Caco-2 (cell line): ENCODE measurements around the gene DISP3. TPM values are rescaled to one million over a fixed set of nuclear protein-coding genes. Genes with fewer than 3 reads are reported as not detected.

Source experiments
- BruUV-seq: library from RNA; stranded (reverse); fragments of 400-500 nt; replicated peaks from 2 replicates; lab custom pipeline; 2021; lab: Mats Ljungman, UMichigan
- CTCF ChIA-PET: fragments of 300-600 bp; sonication (Branson Sonifier 250); formaldehyde crosslinking; loops from one replicate; lab custom pipeline; 2022; ENCODE audit warnings: antibody characterized with exemption; lab: Charles Lee
- POLR2A ChIA-PET: fragments of 300-600 bp; sonication (Branson Sonifier 250); formaldehyde crosslinking; loops from one replicate; lab custom pipeline; 2022; ENCODE audit warnings: antibody characterized with exemption; lab: Charles Lee
- DNase-seq, 2 experiments: peaks; one replicate each; pipeline versions ENCODE4 v3.0.0 to v3.0.0-alpha.2; 2020 to 2022
- H3K27me3 ChIP-seq: replicated peaks from 2 replicates; pipeline ENCODE4 v1.6.0; 2011; ENCODE audit warnings: low read length; ENCODE audit not compliant: control insufficient read depth, insufficient read depth
- H3K36me3 ChIP-seq: 2 replicates; pipeline ENCODE4 v1.5.1; 2011; ENCODE audit warnings: low read length; ENCODE audit not compliant: control insufficient read depth, insufficient read depth
- H3K4me1 ChIP-seq: fragments of 250-450 bp; sonication (Bioruptor Pico); 2 replicates; pipeline ENCODE4 v1.5.1; 2020; ENCODE audit warnings: mild to moderate bottlenecking
- H3K4me3 ChIP-seq: 2 replicates; pipeline ENCODE4 v1.5.1; 2011; ENCODE audit warnings: low read depth, mild to moderate bottlenecking, control low read depth, low read length
- H3K9me3 ChIP-seq: fragments of 250-450 bp; sonication (Bioruptor Pico); 2 replicates; pipeline ENCODE4 v1.5.1; 2020; ENCODE audit warnings: mild to moderate bottlenecking, moderate library complexity
- H3K27ac Mint-ChIP-seq: one replicate; pipeline ENCODE4 v1.8.0; 2022; ENCODE audit warnings: mixed read lengths; ENCODE audit not compliant: unreplicated experiment
- H3K27me3 Mint-ChIP-seq: one replicate; pipeline ENCODE4 v1.8.0; 2022; ENCODE audit warnings: mixed read lengths; ENCODE audit not compliant: insufficient read depth, unreplicated experiment
- H3K36me3 Mint-ChIP-seq: one replicate; pipeline ENCODE4 v1.8.0; 2022; ENCODE audit warnings: mild to moderate bottlenecking, mixed read lengths; ENCODE audit not compliant: insufficient read depth, unreplicated experiment
- H3K4me1 Mint-ChIP-seq: one replicate; pipeline ENCODE4 v1.8.0; 2022; ENCODE audit warnings: low read depth, mixed read lengths; ENCODE audit not compliant: unreplicated experiment
- H3K4me3 Mint-ChIP-seq: one replicate; pipeline ENCODE4 v1.8.0; 2022; ENCODE audit warnings: mild to moderate bottlenecking, moderate library complexity, mixed read lengths; ENCODE audit not compliant: unreplicated experiment
- H3K9me3 Mint-ChIP-seq: one replicate; pipeline ENCODE4 v1.8.0; 2022; ENCODE audit warnings: mixed read lengths; ENCODE audit not compliant: unreplicated experiment
- intact Hi-C: fragments of 100-400 bp; cut with micrococcal nuclease; formaldehyde crosslinking; loops from one replicate; pipeline ENCODE4 v1.10.0; 2022; ENCODE audit not compliant: unreplicated experiment
- total RNA-seq: library from RNA; stranded (reverse); gene quantifications from 2 replicates; pipeline ENCODE4 v1.2.3, GENCODE V29; 2022
- TF ChIP-seq, protein P1 (sequence below), 2 experiments: fragments of 200-600 bp in 1 of 2; IDR thresholded peaks; 1 replicate in 1 of 2; 2 replicates in 1 of 2; pipeline versions ENCODE4 v1.5.1 to v1.8.0; 2011 to 2022; ENCODE audit warnings: antibody characterized with exemption in 1 of 2, control low read depth in 1 of 2, inconsistent platforms in 1 of 2, low read depth in 1 of 2, low read length in 1 of 2, mild to moderate bottlenecking in 1 of 2, moderate library complexity in 1 of 2; ENCODE audit not compliant: insufficient read depth in 1 of 2, severe bottlenecking in 1 of 2, unreplicated experiment in 1 of 2

DISP3 gene
- total RNA-seq, 1 experiment from 2014 or later = 1.1 TPM

DNA sequence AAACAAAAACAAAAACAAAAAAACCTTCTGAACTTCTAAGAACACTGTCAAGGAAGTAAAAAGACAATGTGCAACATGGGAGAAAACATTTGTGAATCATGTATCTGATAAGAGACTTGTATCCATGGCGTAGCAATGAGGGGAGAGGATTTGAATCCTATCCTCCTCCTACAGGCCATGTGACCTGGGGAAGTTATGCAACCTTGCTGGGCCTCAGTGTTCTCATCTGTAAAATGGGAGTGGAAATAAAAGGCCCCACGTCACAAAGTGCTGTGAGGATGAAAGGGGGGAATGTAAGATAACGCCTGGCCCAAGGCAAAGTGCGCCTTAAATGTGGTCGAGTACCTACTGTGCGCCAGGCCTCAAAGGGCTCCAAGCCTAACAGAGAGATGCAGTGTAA, 83.7 kb downstream of the DISP3 start:
- no peak overlapping the region for H3K4me3 Mint-ChIP-seq
- Histone ChIP-seq H3K36me3 (no peaks in the 10 kb centered on the region), H3K9me3 (no peaks in the 10 kb centered on the region), H3K4me1 (no peaks in the 10 kb centered on the region), H3K27me3 (peaks cover 3% of the 10 kb centered on the region), H3K4me3 (no peak overlapping the region)
- intact Hi-C loops = no loop called here
- H3K27me3 Mint-ChIP-seq = peaks cover 20% of the 10 kb centered on the region
- H3K4me1 Mint-ChIP-seq = no peaks in the 10 kb centered on the region
- CTCF ChIA-PET = no interaction called here
- no peaks in the 10 kb centered on the region for H3K36me3 Mint-ChIP-seq
- no peaks in the 10 kb centered on the region for H3K9me3 Mint-ChIP-seq
- no TSS peak for BruUV-seq
- no peak overlapping the region for H3K27ac Mint-ChIP-seq
- POLR2A ChIA-PET = no interaction called here
- DNase-seq = no peak
- TF ChIP-seq, protein P1, sequence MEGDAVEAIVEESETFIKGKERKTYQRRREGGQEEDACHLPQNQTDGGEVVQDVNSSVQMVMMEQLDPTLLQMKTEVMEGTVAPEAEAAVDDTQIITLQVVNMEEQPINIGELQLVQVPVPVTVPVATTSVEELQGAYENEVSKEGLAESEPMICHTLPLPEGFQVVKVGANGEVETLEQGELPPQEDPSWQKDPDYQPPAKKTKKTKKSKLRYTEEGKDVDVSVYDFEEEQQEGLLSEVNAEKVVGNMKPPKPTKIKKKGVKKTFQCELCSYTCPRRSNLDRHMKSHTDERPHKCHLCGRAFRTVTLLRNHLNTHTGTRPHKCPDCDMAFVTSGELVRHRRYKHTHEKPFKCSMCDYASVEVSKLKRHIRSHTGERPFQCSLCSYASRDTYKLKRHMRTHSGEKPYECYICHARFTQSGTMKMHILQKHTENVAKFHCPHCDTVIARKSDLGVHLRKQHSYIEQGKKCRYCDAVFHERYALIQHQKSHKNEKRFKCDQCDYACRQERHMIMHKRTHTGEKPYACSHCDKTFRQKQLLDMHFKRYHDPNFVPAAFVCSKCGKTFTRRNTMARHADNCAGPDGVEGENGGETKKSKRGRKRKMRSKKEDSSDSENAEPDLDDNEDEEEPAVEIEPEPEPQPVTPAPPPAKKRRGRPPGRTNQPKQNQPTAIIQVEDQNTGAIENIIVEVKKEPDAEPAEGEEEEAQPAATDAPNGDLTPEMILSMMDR (IDR thresholded peaks at IDR 0.05; ENCODE audit: insufficient read depth in 1 of 2, low read depth in 1 of 2, low read length in 1 of 2, severe bottlenecking in 1 of 2, unreplicated experiment in 1 of 2) = no peak

DNA sequence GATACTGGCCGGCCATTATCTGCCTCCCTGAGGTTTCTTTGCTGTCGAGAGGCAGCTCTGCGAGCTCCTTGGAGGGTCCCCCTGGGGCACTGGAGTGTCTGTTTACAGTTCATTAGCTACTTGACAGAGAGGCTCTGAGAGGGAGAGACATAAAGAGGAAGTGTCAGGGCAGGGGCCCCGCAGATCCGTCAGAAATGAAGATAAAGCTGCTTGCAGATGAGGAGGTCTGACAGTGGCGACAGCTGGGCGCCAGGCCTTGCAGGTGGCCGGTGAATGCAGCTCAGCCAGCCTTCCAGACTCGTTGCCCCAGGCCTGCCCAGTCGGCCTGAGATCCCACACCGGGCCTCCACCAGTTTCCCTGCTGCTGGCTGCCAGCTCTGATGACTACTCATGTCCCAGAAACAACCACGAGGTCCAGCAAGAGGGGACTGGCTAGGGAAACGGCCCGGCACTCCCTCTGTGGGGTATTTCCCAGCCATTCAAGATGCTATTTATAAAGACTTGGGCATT, 84.7 kb downstream of the DISP3 start:
- Histone ChIP-seq H3K36me3 (no peaks in the 10 kb centered on the region), H3K4me1 (no peaks in the 10 kb centered on the region), H3K9me3 (no peaks in the 10 kb centered on the region), H3K27me3 (peaks cover 3% of the 10 kb centered on the region), H3K4me3 (no peak overlapping the region)
- ChIA-PET POLR2A (no interaction called here), CTCF (no interaction called here)
- Mint-ChIP-seq H3K4me3 (no peak overlapping the region), H3K27me3 (peaks cover 26% of the 10 kb centered on the region), H3K9me3 (no peaks in the 10 kb centered on the region), H3K27ac (no peak overlapping the region), H3K4me1 (no peaks in the 10 kb centered on the region), H3K36me3 (no peaks in the 10 kb centered on the region)
- intact Hi-C loops = no loop called here
- TF ChIP-seq, protein P1 (IDR thresholded peaks at IDR 0.05; ENCODE audit: insufficient read depth in 1 of 2, low read depth in 1 of 2, low read length in 1 of 2, severe bottlenecking in 1 of 2, unreplicated experiment in 1 of 2) = no peak
- no peak for DNase-seq
- BruUV-seq = no TSS peak

- ChIA-PET POLR2A (no interaction called here), CTCF (no interaction called here)
- no peak for DNase-seq
- TF ChIP-seq, protein P1 (IDR thresholded peaks at IDR 0.05; ENCODE audit: insufficient read depth in 1 of 2, low read depth in 1 of 2, low read length in 1 of 2, severe bottlenecking in 1 of 2, unreplicated experiment in 1 of 2) = no peak
- Mint-ChIP-seq H3K27ac (no peak overlapping the region), H3K27me3 (peaks cover 30% of the 10 kb centered on the region), H3K4me3 (no peak overlapping the region), H3K4me1 (no peaks in the 10 kb centered on the region), H3K9me3 (no peaks in the 10 kb centered on the region), H3K36me3 (no peaks in the 10 kb centered on the region)
- BruUV-seq = no TSS peak
- Histone ChIP-seq H3K9me3 (no peaks in the 10 kb centered on the region), H3K4me3 (no peak overlapping the region), H3K27me3 (peaks cover 3% of the 10 kb centered on the region), H3K4me1 (no peaks in the 10 kb centered on the region), H3K36me3 (no peaks in the 10 kb centered on the region)
- intact Hi-C loops = no loop called here
Observed at GRCh38 chr1:11564237-11564636, 85.3 kb downstream of the DISP3 start.
